HG02588 (cell line): ENCODE results near the gene CCDC9B.
A peak's percentile ranks its signal among the peaks of the same experiment; 100 is the strongest.

Experiments
- ATAC-seq: cut with Tn5 transposase; IDR thresholded peaks from one replicate; pipeline ENCODE4 v1.9.1; 2021; ENCODE audit warnings: mild to moderate bottlenecking, moderate library complexity; ENCODE audit not compliant: unreplicated experiment

Gene CCDC9B

GRCh38 chr15:40365624-40366456 lies 25.1 kb upstream of the CCDC9B start:
- no peak for ATAC-seq

- ATAC-seq, result no peak
Observed at GRCh38 chr15:40365016-40365415, 24.3 kb upstream of the CCDC9B start.

- ATAC-seq, result no peak
Observed at GRCh38 chr15:40364251-40364650, 23.5 kb upstream of the CCDC9B start.

- ATAC-seq, result no peak
Observed at GRCh38 chr15:40363611-40364010, 22.9 kb upstream of the CCDC9B start.

- no peak for ATAC-seq
Observed at GRCh38 chr15:40361640-40362039, 20.9 kb upstream of the CCDC9B start.

- ATAC-seq, result no peak
Observed at GRCh38 chr15:40360015-40360414, 19.3 kb upstream of the CCDC9B start.

- peak; percentile 12 for ATAC-seq
Observed at GRCh38 chr15:40358471-40359353, 18.0 kb upstream of the CCDC9B start.

GRCh38 chr15:40357723-40358470 lies 17.2 kb upstream of the CCDC9B start, which contains the start of gene DISP2:
TSS of gene DISP2 (plus strand) at chr15:40358219. CDS start at chr15:40358322, 103 bp downstream.
- ATAC-seq, result peak; percentile 73

GRCh38 chr15:40357246-40357645 lies 16.5 kb upstream of the CCDC9B start:
- ATAC-seq, result no peak

- no peak for ATAC-seq
Observed at GRCh38 chr15:40355976-40356585, 15.3 kb upstream of the CCDC9B start.

- ATAC-seq, result no peak
Observed at GRCh38 chr15:40354408-40355171, 13.9 kb upstream of the CCDC9B start.

- ATAC-seq, result no peak
Observed at GRCh38 chr15:40353697-40354096, 13.0 kb upstream of the CCDC9B start.

GRCh38 chr15:40352281-40352901 lies 11.7 kb upstream of the CCDC9B start:
- no peak for ATAC-seq

GRCh38 chr15:40349163-40349562 lies 8.4 kb upstream of the CCDC9B start:
- ATAC-seq, result no peak

GRCh38 chr15:40348474-40348870 lies 7.7 kb upstream of the CCDC9B start:
- no peak for ATAC-seq

GRCh38 chr15:40347559-40348473 lies 7.1 kb upstream of the CCDC9B start:
- no peak for ATAC-seq

GRCh38 chr15:40346579-40347558 lies 6.1 kb upstream of the CCDC9B start:
- ATAC-seq, result no peak
